NT2/D1 (cell line): ENCODE results near the gene CD59.

Experiments
- YY1 ChIP-seq: IDR thresholded peaks from 2 replicates; pipeline ENCODE4 v1.6.1; 2011; ENCODE audit not compliant: insufficient read length, insufficient read depth
- ZNF274 ChIP-seq: IDR thresholded peaks from 2 replicates; pipeline ENCODE4 v1.6.1; 2011; ENCODE audit warnings: mild to moderate bottlenecking, low read depth, low read length

DNA sequence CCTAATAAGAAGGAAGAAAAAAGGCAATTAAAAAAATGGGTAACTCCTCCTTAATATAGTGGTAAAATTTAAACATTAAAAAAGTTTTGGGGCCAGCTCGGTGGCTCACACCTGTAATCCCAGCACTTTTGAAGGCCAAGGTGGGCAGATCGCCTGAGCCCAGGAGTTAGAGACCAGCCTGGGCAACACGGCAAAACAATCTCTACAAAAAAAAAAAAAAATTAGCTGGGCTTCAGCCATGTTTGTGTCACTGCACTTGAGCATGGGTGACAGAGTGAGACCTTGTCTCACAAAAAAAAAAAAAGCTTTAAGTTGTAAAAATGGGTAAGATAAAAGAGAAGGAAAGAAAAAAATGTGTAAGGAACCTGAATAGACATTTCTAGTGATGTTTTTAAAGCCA lies 49.4 kb upstream of the CD59 start:
- no peak for TF ChIP-seq ZNF274
- TF ChIP-seq YY1 = no peak
